Measurements from ENCODE around the gene PCDHGB4.

DNA sequence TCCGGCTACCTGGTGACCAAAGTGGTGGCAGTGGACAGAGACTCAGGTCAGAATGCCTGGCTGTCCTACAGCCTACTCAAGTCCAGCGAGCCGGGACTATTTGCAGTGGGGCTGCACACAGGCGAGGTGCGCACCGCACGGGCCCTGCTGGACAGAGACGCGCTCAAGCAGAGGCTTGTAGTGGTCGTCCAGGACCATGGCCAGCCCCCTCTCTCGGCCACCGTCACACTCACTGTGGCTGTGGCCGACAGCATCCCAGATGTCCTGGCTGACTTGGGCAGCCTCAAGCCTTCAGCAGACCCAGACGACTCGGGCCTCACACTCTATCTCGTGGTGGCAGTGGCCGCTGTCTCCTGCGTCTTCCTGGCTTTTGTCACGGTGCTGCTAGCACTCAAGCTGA lies 30.5 kb upstream of the PCDHGB4 start:
- TF ChIP-seq, protein P1, sequence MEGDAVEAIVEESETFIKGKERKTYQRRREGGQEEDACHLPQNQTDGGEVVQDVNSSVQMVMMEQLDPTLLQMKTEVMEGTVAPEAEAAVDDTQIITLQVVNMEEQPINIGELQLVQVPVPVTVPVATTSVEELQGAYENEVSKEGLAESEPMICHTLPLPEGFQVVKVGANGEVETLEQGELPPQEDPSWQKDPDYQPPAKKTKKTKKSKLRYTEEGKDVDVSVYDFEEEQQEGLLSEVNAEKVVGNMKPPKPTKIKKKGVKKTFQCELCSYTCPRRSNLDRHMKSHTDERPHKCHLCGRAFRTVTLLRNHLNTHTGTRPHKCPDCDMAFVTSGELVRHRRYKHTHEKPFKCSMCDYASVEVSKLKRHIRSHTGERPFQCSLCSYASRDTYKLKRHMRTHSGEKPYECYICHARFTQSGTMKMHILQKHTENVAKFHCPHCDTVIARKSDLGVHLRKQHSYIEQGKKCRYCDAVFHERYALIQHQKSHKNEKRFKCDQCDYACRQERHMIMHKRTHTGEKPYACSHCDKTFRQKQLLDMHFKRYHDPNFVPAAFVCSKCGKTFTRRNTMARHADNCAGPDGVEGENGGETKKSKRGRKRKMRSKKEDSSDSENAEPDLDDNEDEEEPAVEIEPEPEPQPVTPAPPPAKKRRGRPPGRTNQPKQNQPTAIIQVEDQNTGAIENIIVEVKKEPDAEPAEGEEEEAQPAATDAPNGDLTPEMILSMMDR (IDR thresholded peaks at IDR 0.05) = no peak
- no peak for TF ChIP-seq POLR2A (IDR thresholded peaks at IDR 0.05)
